Esophagus squamous epithelium (tissue), 5 donors: ENCODE measurements around the gene PPM1L. TPM values are rescaled to one million over a fixed set of nuclear protein-coding genes. Genes with fewer than 3 reads are reported as not detected.

Experiments used
- DNase-seq: peaks from one replicate; lab custom pipeline; 2025; lab: John Stamatoyannopoulos, UW
- H3K27ac ChIP-seq, 4 donors: fragments of 200-600 bp; sonication (generic); one replicate each; pipeline ENCODE4 v1.5.1; 2016 to 2019; ENCODE audit warnings: mild to moderate bottlenecking in 1 of 4
- H3K27me3 ChIP-seq, 4 donors: fragments of 200-600 bp; sonication (generic); 1 replicate in 3 of 4; 2 replicates in 1 of 4; pipeline versions ENCODE4 v1.5.1 to v1.6.0; 2017 to 2021; ENCODE audit warnings: antibody characterized with exemption in 1 of 4
- H3K36me3 ChIP-seq, 3 donors: fragments of 200-600 bp; sonication (generic); one replicate each; pipeline ENCODE4 v1.5.1; 2016 to 2019
- H3K4me1 ChIP-seq, 3 donors: fragments of 200-600 bp; sonication (generic); one replicate each; pipeline ENCODE4 v1.5.1; 2017 to 2019
- H3K4me3 ChIP-seq, 4 donors: fragments of 200-600 bp; sonication (generic); 1 replicate in 3 of 4; 2 replicates in 1 of 4; pipeline ENCODE4 v1.5.1; 2016 to 2019; ENCODE audit warnings: mild to moderate bottlenecking in 2 of 4, moderate library complexity in 1 of 4
- H3K9me3 ChIP-seq, 3 donors: fragments of 200-600 bp; sonication (generic); one replicate each; pipeline ENCODE4 v1.5.1; 2016 to 2019
- CTCF ChIP-seq, 6 experiments: fragments of 450-650 bp in 4 of 6; fragments of 200-600 bp in 2 of 6; sonication (generic) in 2 of 6; IDR thresholded peaks; one replicate each; pipeline ENCODE4 v1.5.1; 2016 to 2019; ENCODE audit warnings: antibody characterized with exemption in 6 of 6, mild to moderate bottlenecking in 4 of 6, moderate library complexity in 4 of 6
- POLR2A ChIP-seq, 4 donors: fragments of 450-650 bp; IDR thresholded peaks; one replicate each; pipeline ENCODE4 v1.6.1; 2017; ENCODE audit warnings: antibody characterized with exemption in 4 of 4, mild to moderate bottlenecking in 4 of 4, moderate library complexity in 3 of 4
- WGBS, 2 donors: methylation state at CpG; one replicate each; pipeline ENCODE4 v1.1.5; 2018; 5-methylcytosine and 5-hydroxymethylcytosine counted together
- intact Hi-C: fragments of 100-400 bp; cut with DNase I; formaldehyde crosslinking; loops from one replicate; pipeline ENCODE4 v1.15.0; 2022
- total RNA-seq, 4 donors: library from RNA; depleted of rRNA; stranded (reverse); fragments of >200 nt; gene quantifications; one replicate each; pipeline ENCODE4 v1.1.0, GENCODE V29; 2016
- donor health status: DM: yes; HTN: yes; CAD: no.

Gene PPM1L
- total RNA-seq, 4 donors from 2014 or later = 9.1 to 18.1 (median 12.1) TPM

GRCh38 chr3:160869825-160870224 lies 113.8 kb downstream of the PPM1L start:
- H3K9me3 ChIP-seq = no peaks in the 10 kb centered on the region
- no peak for DNase-seq
- WGBS, 2 donors = 23 to 39% methylated on average over 2 of the region's 2 CpGs
- H3K36me3 ChIP-seq = no peaks in the 10 kb centered on the region
- TF ChIP-seq POLR2A (IDR thresholded peaks at IDR 0.05) (no peak), CTCF (IDR thresholded peaks at IDR 0.05) (no peak)
- no peak overlapping the region for H3K4me3 ChIP-seq
- H3K4me1 ChIP-seq = peaks cover 0 to 8% (median 0%) of the 10 kb centered on the region in 3 donors
- intact Hi-C loops = no loop called here
- no peaks in the 10 kb centered on the region for H3K27me3 ChIP-seq
- H3K27ac ChIP-seq = no peak overlapping the region

- 59 to 75% methylated on average over 4 of the region's 4 CpGs for WGBS, 2 donors
- Histone ChIP-seq H3K27ac (no peak overlapping the region), H3K4me3 (no peak overlapping the region), H3K4me1 (peaks cover 0 to 8% (median 0%) of the 10 kb centered on the region in 3 donors), H3K9me3 (no peaks in the 10 kb centered on the region), H3K36me3 (no peaks in the 10 kb centered on the region), H3K27me3 (no peaks in the 10 kb centered on the region)
- intact Hi-C loops = no loop called here
- no peak for TF ChIP-seq POLR2A (IDR thresholded peaks at IDR 0.05)
- no peak for TF ChIP-seq CTCF (IDR thresholded peaks at IDR 0.05)
- no peak for DNase-seq
Measured at GRCh38 chr3:160870327-160870726, 114.3 kb downstream of the PPM1L start.

GRCh38 chr3:160874736-160875135 lies 118.7 kb downstream of the PPM1L start:
- no peak overlapping the region for H3K27ac ChIP-seq
- H3K4me3 ChIP-seq = no peak overlapping the region
- peaks cover 0 to 8% (median 0%) of the 10 kb centered on the region in 3 donors for H3K4me1 ChIP-seq
- no peaks in the 10 kb centered on the region for H3K36me3 ChIP-seq
- no peak for DNase-seq
- H3K27me3 ChIP-seq = no peaks in the 10 kb centered on the region
- H3K9me3 ChIP-seq = peaks cover 0 to 4% (median 0%) of the 10 kb centered on the region in 3 donors
- intact Hi-C loops = no loop called here
- TF ChIP-seq POLR2A (IDR thresholded peaks at IDR 0.05) = no peak
- TF ChIP-seq CTCF (IDR thresholded peaks at IDR 0.05) = no peak

GRCh38 chr3:160876643-160877042 lies 120.6 kb downstream of the PPM1L start:
- intact Hi-C loops = no loop called here
- Histone ChIP-seq H3K9me3 (peaks cover 0 to 4% (median 0%) of the 10 kb centered on the region in 3 donors), H3K4me1 (no peaks in the 10 kb centered on the region), H3K27me3 (no peaks in the 10 kb centered on the region), H3K27ac (no peak overlapping the region), H3K36me3 (no peaks in the 10 kb centered on the region), H3K4me3 (no peak overlapping the region)
- WGBS, 2 donors = 20 to 27% methylated on average over 2 of the region's 2 CpGs
- no peak for DNase-seq
- TF ChIP-seq POLR2A (IDR thresholded peaks at IDR 0.05) (no peak), CTCF (IDR thresholded peaks at IDR 0.05) (no peak)

- intact Hi-C loops = no loop called here
- H3K9me3 ChIP-seq = peaks cover 0 to 4% (median 0%) of the 10 kb centered on the region in 3 donors
- no peak for DNase-seq
- 65 to 77% methylated on average over 1 of the region's 1 CpG for WGBS, 2 donors
- no peak overlapping the region for H3K4me3 ChIP-seq
- TF ChIP-seq CTCF (IDR thresholded peaks at IDR 0.05) (no peak), POLR2A (IDR thresholded peaks at IDR 0.05) (no peak)
- no peaks in the 10 kb centered on the region for H3K36me3 ChIP-seq
- no peaks in the 10 kb centered on the region for H3K4me1 ChIP-seq
- H3K27me3 ChIP-seq = no peaks in the 10 kb centered on the region
- H3K27ac ChIP-seq = no peak overlapping the region
Measured at GRCh38 chr3:160879859-160880258, 123.8 kb downstream of the PPM1L start.
